Spleen (tissue), 7 donors: ENCODE data around the gene APOC4.

ENCODE experiments used
- CTCF ChIP-seq, 11 experiments: fragments of 200-600 bp in 7 of 11; fragments of 450-650 bp in 4 of 11; sonication (generic) in 4 of 11; IDR thresholded peaks in 8 of 11; conservative IDR thresholded peaks in 3 of 11; 1 replicate in 7 of 11; 2 replicates in 4 of 11; pipeline versions ENCODE4 v1.4.0 to v1.8.0; 2016 to 2021; ENCODE audit warnings: antibody characterized with exemption in 11 of 11, inconsistent platforms in 4 of 11, mild to moderate bottlenecking in 1 of 11
- POLR2A ChIP-seq, 3 donors: fragments of 450-650 bp; IDR thresholded peaks; one replicate each; pipeline ENCODE4 v1.5.1; 2017; ENCODE audit warnings: antibody characterized with exemption in 3 of 3, mild to moderate bottlenecking in 1 of 3
- POLR2AphosphoS5 ChIP-seq, 3 donors: sonication (generic); formaldehyde crosslinking; IDR thresholded peaks; one replicate each; pipeline ENCODE4 v1.5.1; 2017; ENCODE audit warnings: antibody characterized with exemption in 3 of 3
- donor health status: DM: no; HTN: no; CAD: no; lungs with moderate emphysema.
- donor health status: DM: no; HTN: no; CAD: no.
- donor health status: DM: no; HTN: no; CAD: no.

DNA sequence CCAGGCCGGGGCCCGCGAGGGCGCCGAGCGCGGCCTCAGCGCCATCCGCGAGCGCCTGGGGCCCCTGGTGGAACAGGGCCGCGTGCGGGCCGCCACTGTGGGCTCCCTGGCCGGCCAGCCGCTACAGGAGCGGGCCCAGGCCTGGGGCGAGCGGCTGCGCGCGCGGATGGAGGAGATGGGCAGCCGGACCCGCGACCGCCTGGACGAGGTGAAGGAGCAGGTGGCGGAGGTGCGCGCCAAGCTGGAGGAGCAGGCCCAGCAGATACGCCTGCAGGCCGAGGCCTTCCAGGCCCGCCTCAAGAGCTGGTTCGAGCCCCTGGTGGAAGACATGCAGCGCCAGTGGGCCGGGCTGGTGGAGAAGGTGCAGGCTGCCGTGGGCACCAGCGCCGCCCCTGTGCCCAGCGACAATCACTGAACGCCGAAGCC is 33.2 kb upstream of the APOC4 start:
- TF ChIP-seq POLR2AphosphoS5 (IDR thresholded peaks at IDR 0.05) (no peak), CTCF (IDR thresholded peaks at IDR 0.05 in 8 of 11, conservative IDR thresholded peaks at IDR 0.05 in 3 of 11) (no peak), POLR2A (IDR thresholded peaks at IDR 0.05) (no peak)
